H1 (cell line): ENCODE data around the gene THRB. TPM values are rescaled to one million over a fixed set of nuclear protein-coding genes. Genes with fewer than 3 reads are reported as not detected.

Experiments used
- CTCF ChIA-PET: fragments of 300-600 bp; sonication (Branson Sonifier 250); formaldehyde crosslinking; loops from one replicate; lab custom pipeline; 2021; ENCODE audit not compliant: partially characterized antibody; lab: Charles Lee
- POLR2A ChIA-PET: fragments of 300-600 bp; sonication (Branson Sonifier 250); formaldehyde crosslinking; loops from one replicate; lab custom pipeline; 2021; ENCODE audit warnings: inconsistent platforms; ENCODE audit not compliant: partially characterized antibody; lab: Charles Lee
- DNase-seq, 2 experiments: peaks; one replicate each; pipeline versions ENCODE4 v3.0.0 to v3.0.0-alpha.2; 2010 to 2022; ENCODE audit warnings: low spot score in 2 of 2, low read depth in 1 of 2, mixed read lengths in 1 of 2
- FAIRE-seq: peaks from 2 replicates; lab custom pipeline; 2011; peaks lifted over from hg19 to GRCh38; lab: Jason Lieb, UNC
- H2AFZ ChIP-seq: 2 replicates; pipeline ENCODE4 v1.8.1; 2012; ENCODE audit warnings: low read length, inconsistent platforms
- H2AK5ac ChIP-seq: 2 replicates; pipeline ENCODE4 v1.6.1; 2013; ENCODE audit warnings: low read depth, low read length
- H2BK120ac ChIP-seq: replicated peaks from 2 replicates; pipeline ENCODE3; 2013; ENCODE audit warnings: low read depth, low read length, inconsistent platforms
- H2BK12ac ChIP-seq: 2 replicates; pipeline ENCODE4 v1.6.1; 2013; ENCODE audit warnings: low read depth, low read length
- H2BK15ac ChIP-seq: 2 replicates; pipeline ENCODE4 v1.6.1; 2013; ENCODE audit warnings: low read length
- H2BK20ac ChIP-seq: 2 replicates; pipeline ENCODE4 v1.6.1; 2013; ENCODE audit warnings: low read length
- H2BK5ac ChIP-seq: 2 replicates; pipeline ENCODE4 v1.6.1; 2013; ENCODE audit warnings: low read depth, low read length
- H3K14ac ChIP-seq: 2 replicates; pipeline ENCODE4 v1.6.1; 2013; ENCODE audit warnings: inconsistent platforms; ENCODE audit not compliant: insufficient read length
- H3K18ac ChIP-seq: 2 replicates; pipeline ENCODE4 v1.6.1; 2013; ENCODE audit warnings: low read length; ENCODE audit errors: extremely low read depth
- H3K23ac ChIP-seq: 2 replicates; pipeline ENCODE4 v1.6.1; 2013; ENCODE audit warnings: inconsistent platforms; ENCODE audit not compliant: insufficient read length
- H3K23me2 ChIP-seq: 2 replicates; pipeline ENCODE4 v1.6.1; 2013; ENCODE audit warnings: low read depth, low read length
- H3K27ac ChIP-seq: 2 replicates; pipeline ENCODE4 v1.6.1; 2011; ENCODE audit warnings: low read depth, low read length, inconsistent platforms
- H3K27me3 ChIP-seq, 4 experiments: replicated peaks in 1 of 4; 1 replicate in 1 of 4; 2 replicates in 3 of 4; pipeline versions ENCODE4 v1.6.1 to v1.8.1; 2011 to 2013; ENCODE audit warnings: low read length in 3 of 4, mild to moderate bottlenecking in 3 of 4, inconsistent platforms in 2 of 4, mixed read lengths in 2 of 4, moderate library complexity in 1 of 4; ENCODE audit not compliant: control insufficient read depth in 3 of 4, insufficient read depth in 3 of 4; ENCODE audit errors: extremely low read depth in 1 of 4
- H3K36me3 ChIP-seq, 4 experiments: 2 replicates each; pipeline versions ENCODE4 v1.6.1 to v1.8.1; 2011 to 2013; ENCODE audit warnings: mild to moderate bottlenecking in 4 of 4, low read length in 3 of 4, moderate library complexity in 2 of 4, control low read depth in 1 of 4, inconsistent platforms in 1 of 4; ENCODE audit not compliant: insufficient read depth in 4 of 4, control insufficient read depth in 2 of 4
- H3K4ac ChIP-seq: replicated peaks from 2 replicates; pipeline ENCODE3; 2013; ENCODE audit warnings: low read length, low read depth, mixed read lengths, inconsistent platforms; ENCODE audit not compliant: insufficient read length
- H3K4me1 ChIP-seq, 4 experiments: replicated peaks in 1 of 4; 1 replicate in 1 of 4; 2 replicates in 3 of 4; pipeline versions ENCODE4 v1.6.1 to v1.8.1; 2011 to 2013; ENCODE audit warnings: low read length in 3 of 4, inconsistent platforms in 2 of 4, mixed read lengths in 1 of 4; ENCODE audit not compliant: insufficient read depth in 4 of 4, control insufficient read depth in 3 of 4
- H3K4me2 ChIP-seq, 2 experiments: 2 replicates each; pipeline versions ENCODE4 v1.6.1 to v1.8.1; 2011 to 2013; ENCODE audit warnings: low read depth in 2 of 2, low read length in 2 of 2, control low read depth in 1 of 2, inconsistent platforms in 1 of 2, mild to moderate bottlenecking in 1 of 2; ENCODE audit not compliant: insufficient read depth in 1 of 2
- H3K4me3 ChIP-seq, 4 experiments: fragments of 200-600, 300-600 bp in 1 of 4; sonication (generic), shearing (Covaris generic), sonication (Bioruptor Twin) in 1 of 4; 2 replicates each; pipeline versions ENCODE4 v1.5.1 to v1.8.1; 2011 to 2016; ENCODE audit warnings: low read length in 4 of 4, low read depth in 3 of 4, control low read depth in 2 of 4, inconsistent platforms in 2 of 4, mild to moderate bottlenecking in 2 of 4, mixed read lengths in 1 of 4, moderate library complexity in 1 of 4; ENCODE audit not compliant: insufficient read depth in 2 of 4; ENCODE audit errors: extremely low read depth in 1 of 4
- H3K56ac ChIP-seq: replicated peaks from 2 replicates; pipeline ENCODE3; 2013; ENCODE audit warnings: low read depth, mild to moderate bottlenecking, mixed read lengths, low read length, inconsistent platforms; ENCODE audit not compliant: insufficient read length
- H3K79me1 ChIP-seq: 2 replicates; pipeline ENCODE4 v1.6.1; 2013; ENCODE audit warnings: low read depth, low read length, control low read depth
- H3K79me2 ChIP-seq, 2 experiments: 2 replicates each; pipeline versions ENCODE4 v1.6.1 to v1.8.1; 2012 to 2013; ENCODE audit warnings: low read length in 2 of 2, mild to moderate bottlenecking in 2 of 2, inconsistent platforms in 1 of 2; ENCODE audit not compliant: insufficient read depth in 2 of 2, control insufficient read depth in 1 of 2
- H3K9ac ChIP-seq, 4 experiments: replicated peaks in 1 of 4; 1 replicate in 1 of 4; 2 replicates in 3 of 4; pipeline versions ENCODE4 v1.6.1 to v1.8.1; 2011 to 2013; ENCODE audit warnings: low read depth in 3 of 4, low read length in 3 of 4, control low read depth in 2 of 4, mild to moderate bottlenecking in 2 of 4, moderate library complexity in 2 of 4, inconsistent platforms in 1 of 4; ENCODE audit errors: extremely low read depth in 1 of 4
- H3K9me3 ChIP-seq, 2 experiments: 2 replicates each; pipeline versions ENCODE4 v1.6.1 to v1.8.1; 2012 to 2013; ENCODE audit warnings: mild to moderate bottlenecking in 2 of 2, moderate library complexity in 2 of 2, control low read depth in 1 of 2, inconsistent platforms in 1 of 2, low read depth in 1 of 2, low read length in 1 of 2, mixed read lengths in 1 of 2; ENCODE audit not compliant: insufficient read depth in 2 of 2
- H4K20me1 ChIP-seq, 2 experiments: replicated peaks in 1 of 2; 2 replicates each; pipeline versions ENCODE3 to v1.8.1; 2011 to 2013; ENCODE audit warnings: inconsistent platforms in 2 of 2, low read length in 2 of 2, mild to moderate bottlenecking in 1 of 2; ENCODE audit not compliant: insufficient read depth in 2 of 2, control insufficient read depth in 1 of 2
- H4K5ac ChIP-seq: 2 replicates; pipeline ENCODE4 v1.6.1; 2013; ENCODE audit warnings: low read length, low read depth, mixed read lengths, inconsistent platforms; ENCODE audit not compliant: insufficient read length
- H4K8ac ChIP-seq: 2 replicates; pipeline ENCODE4 v1.8.0; 2013; ENCODE audit warnings: mild to moderate bottlenecking, moderate library complexity, low read length, inconsistent platforms; ENCODE audit not compliant: insufficient read depth; ENCODE audit errors: extremely low read depth
- H4K91ac ChIP-seq: replicated peaks from 2 replicates; pipeline ENCODE3; 2013; ENCODE audit warnings: low read length, mixed read lengths, inconsistent platforms; ENCODE audit not compliant: insufficient read length
- CHD2 ChIP-seq: IDR thresholded peaks from 2 replicates; pipeline ENCODE4 v1.6.1; 2012; ENCODE audit warnings: low read length, improper control_type of control experiment
- FOSL1 ChIP-seq: IDR thresholded peaks from 2 replicates; pipeline ENCODE4 v1.6.1; 2011; ENCODE audit warnings: mild to moderate bottlenecking, low read depth, low read length, moderate library complexity; ENCODE audit not compliant: insufficient read depth
- MAFK ChIP-seq: IDR thresholded peaks from 2 replicates; pipeline ENCODE4 v1.6.1; 2012; ENCODE audit warnings: low read depth, mild to moderate bottlenecking, improper control_type of control experiment, low read length
- RBBP5 ChIP-seq: IDR thresholded peaks from 2 replicates; pipeline ENCODE4 v1.7.1; 2012; ENCODE audit warnings: low read depth, mild to moderate bottlenecking, inconsistent platforms, low read length, moderate library complexity, borderline replicate concordance
- SIX5 ChIP-seq: IDR thresholded peaks from 2 replicates; pipeline ENCODE4 v1.6.1; 2011; ENCODE audit warnings: mild to moderate bottlenecking, low read depth, low read length
- TAF1 ChIP-seq: IDR thresholded peaks from 2 replicates; pipeline ENCODE4 v1.6.1; 2011; ENCODE audit warnings: mild to moderate bottlenecking, low read depth, low read length
- polyA plus RNA-seq, 7 experiments: library from polyadenylated mRNA; depleted of rRNA in 3 of 7; stranded (reverse) in 5 of 7; unstranded in 2 of 7; fragments of >200 nt in 5 of 7; fragments of 200-250 nt in 2 of 7; gene quantifications; 1 replicate in 5 of 7; 2 replicates in 1 of 7; 4 replicates in 1 of 7; pipeline versions ENCODE4 v1.2.1 to v1.2.3, GENCODE V29; 2011 to 2013; ENCODE audit warnings: missing spikeins in 2 of 7, mixed read lengths in 2 of 7
- total RNA-seq: library from RNA; stranded (reverse); fragmentation: NEBNext Ultra II Directional; extraction: Animal tissue kit (Norgen Biotek cat#: 25700); gene quantifications from 2 replicates; pipeline ENCODE4 v1.2.1, GENCODE V29; 2021

Gene THRB
- total and polyA plus RNA-seq, 2 of the 8 experiments (the other 6 are each of a cell fraction or from before 2014, with no cell fraction given): 0.98 to 3.9 TPM

DNA sequence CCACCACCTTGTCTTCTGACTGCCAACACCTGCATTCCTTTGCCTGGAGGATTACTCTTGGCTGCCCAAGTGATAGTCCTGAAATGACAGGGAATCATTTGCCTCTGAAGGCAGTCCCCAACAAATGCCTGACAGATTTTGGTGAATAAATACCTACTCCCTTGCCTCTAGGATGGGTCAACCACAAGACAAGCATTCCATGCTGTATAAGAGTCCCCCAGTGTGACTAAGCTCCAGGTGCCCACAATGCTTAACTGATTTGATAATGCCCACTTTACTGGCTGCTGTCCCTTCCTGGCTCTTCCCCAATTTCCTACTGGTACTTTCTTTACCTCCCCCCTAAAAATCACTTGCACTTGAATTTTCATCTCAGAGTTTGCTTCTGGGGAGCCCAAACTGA is 14.8 kb downstream of the THRB start:
- Histone ChIP-seq H3K27me3 (peaks cover 0 to 5% (median 1%) of the 10 kb centered on the region in 4 experiments; a peak in 3 of 7 replicates), H3K79me2 (no peaks in the 10 kb centered on the region; a peak in 1 of 4 replicates), H3K79me1 (no peaks in the 10 kb centered on the region), H2AFZ (no peak overlapping the region), H2BK20ac (peak overlapping the region; percentile 63; the same call in 1 of the 2 replicates), H3K4me2 (no peak overlapping the region), H2AK5ac (0 out of 2 replicates have a peak overlapping the region, but pooled peaks have one; percentile 40), H3K9me3 (peaks cover 0 to 3% of the 10 kb centered on the region in 2 experiments; a peak in 1 of 4 replicates), H2BK5ac (no peak overlapping the region), H3K9ac (no peak overlapping the region), H3K18ac (no peak overlapping the region; the same call in 1 of the 2 replicates), H2BK12ac (no peak overlapping the region; the same call in 1 of the 2 replicates), H3K4me3 (no peak overlapping the region), H4K8ac (no peak overlapping the region), H2BK120ac (no peak overlapping the region), H3K36me3 (no peaks in the 10 kb centered on the region; a peak in 1 of 8 replicates), H4K91ac (no peak overlapping the region), H3K23me2 (peaks cover 3% of the 10 kb centered on the region; the same call in 1 of the 2 replicates), H3K56ac (no peak overlapping the region), H4K5ac (no peak overlapping the region), H3K27ac (no peak overlapping the region), H4K20me1 (no peaks in the 10 kb centered on the region), H3K14ac (no peak overlapping the region), H2BK15ac (no peak overlapping the region), H3K4me1 (peaks cover 3 to 17% (median 7%) of the 10 kb centered on the region in 4 experiments; a peak in 6 of 7 replicates), H3K4ac (no peak overlapping the region), H3K23ac (no peak overlapping the region)
- ChIA-PET POLR2A (interaction anchor here (1.6 kb wide), 1 partner anchor 12 kb away, joined by 4 read pairs; no protein-coding TSS in a partner anchor), CTCF (interaction anchor here (0.7 to 2.3 kb wide), 6 partner anchors 10 to 766 kb away, joined by 3 to 14 read pairs (median 4); no protein-coding TSS in a partner anchor)
- no peak for FAIRE-seq
- no peak for DNase-seq
- TF ChIP-seq TAF1: no peak
- TF ChIP-seq RBBP5: no peak
- TF ChIP-seq MAFK: no peak
- TF ChIP-seq SIX5: no peak
- no peak for TF ChIP-seq CHD2
- TF ChIP-seq FOSL1: no peak
